Measurements from ENCODE around the gene PDLIM4.

The PDLIM4 gene

DNA sequence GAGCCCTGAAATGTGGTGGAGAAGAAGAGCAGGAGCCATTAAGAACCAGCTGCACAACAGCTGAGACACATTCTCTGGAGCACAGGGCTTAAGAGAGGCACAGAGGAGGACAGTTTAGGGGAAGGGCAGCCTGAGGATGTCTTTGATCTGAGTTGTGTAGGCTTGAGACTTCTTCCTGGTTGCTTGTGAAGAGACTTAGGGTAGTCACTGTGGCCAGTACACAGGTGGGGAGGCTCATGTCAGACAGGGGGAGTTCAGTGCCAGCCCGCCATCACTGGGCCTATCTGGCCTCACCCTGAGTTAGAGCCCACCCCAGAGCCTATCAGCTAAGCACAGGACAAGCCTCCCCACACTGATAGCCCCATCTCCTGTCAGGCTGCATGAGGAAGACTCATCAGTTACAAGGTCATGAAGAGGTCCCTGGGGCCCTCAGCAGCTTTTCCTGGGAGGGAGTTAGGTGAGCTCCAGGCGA is 56.5 kb downstream of the PDLIM4 start:
- no peak for DNase-seq

DNA sequence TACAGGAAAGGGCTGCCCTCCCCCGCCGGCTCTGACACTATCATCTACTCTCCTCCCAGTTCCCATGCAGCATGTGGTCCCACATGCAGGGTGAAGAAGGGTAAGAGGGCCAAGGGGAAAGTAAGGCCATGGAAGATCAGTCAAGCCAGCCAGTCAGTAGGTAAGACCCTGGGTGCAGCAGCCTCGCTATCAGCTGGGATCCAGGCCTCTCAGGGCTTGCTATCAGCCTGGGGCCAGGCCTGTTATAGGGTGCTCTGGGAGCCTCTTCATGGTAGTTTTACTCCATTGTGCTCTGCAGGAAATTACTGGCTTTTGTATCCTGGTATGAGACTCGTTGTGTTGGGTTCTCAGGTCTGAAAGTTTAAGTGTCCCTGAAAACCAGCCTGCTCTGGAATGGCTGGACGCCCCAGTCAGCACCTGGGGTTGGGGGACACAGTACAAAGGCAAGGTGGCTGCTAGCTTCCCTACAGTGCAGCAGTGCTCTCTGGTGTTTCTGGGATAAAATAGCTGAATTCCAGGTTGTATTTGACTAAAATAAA is 58.1 kb downstream of the PDLIM4 start:
- no peak for DNase-seq

DNA sequence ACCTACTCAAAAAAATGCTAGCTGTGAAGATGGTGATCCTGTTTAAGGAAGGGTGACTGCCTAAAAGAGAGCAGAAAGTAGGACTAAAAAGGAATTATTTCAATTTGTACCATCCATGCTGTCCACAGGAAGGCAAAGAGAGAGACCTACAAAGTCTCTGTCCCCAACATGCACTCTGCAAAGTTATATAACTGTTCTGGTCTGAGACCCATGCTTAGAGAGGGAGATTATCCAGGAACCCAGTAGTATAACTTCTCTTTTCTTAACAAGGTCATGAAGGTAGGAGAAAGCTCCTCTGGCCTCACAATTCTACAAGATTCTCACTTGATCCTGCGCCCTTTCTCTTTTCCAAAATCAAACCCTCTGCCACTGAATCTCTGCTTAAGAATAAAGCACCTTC is 62.5 kb downstream of the PDLIM4 start:
- no peak for DNase-seq

- no peak for DNase-seq
Measured at GRCh38 chr5:132321109-132321721, 63.7 kb downstream of the PDLIM4 start.

DNA sequence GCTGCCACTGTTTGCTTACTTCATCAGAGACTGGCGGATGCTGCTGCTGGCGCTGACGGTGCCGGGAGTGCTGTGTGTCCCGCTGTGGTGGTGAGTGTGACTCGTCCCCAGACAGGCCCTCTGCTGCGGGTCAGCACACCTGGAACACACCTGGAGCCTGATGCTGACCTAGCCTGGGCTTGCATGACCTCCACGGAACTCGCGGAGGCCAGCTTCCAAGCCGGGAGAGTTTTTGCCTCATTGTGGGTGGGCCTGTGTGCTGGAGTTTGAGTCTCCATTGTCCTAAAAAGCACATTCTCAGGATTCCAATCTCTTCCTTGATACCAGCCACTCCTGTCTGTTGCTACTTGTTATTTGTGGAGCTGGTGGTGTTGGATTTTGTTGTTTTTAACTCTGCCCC is 64.8 kb downstream of the PDLIM4 start:
- DNase-seq: no peak
